ENCODE measurements around the gene CNGB1.

CNGB1 gene

DNA sequence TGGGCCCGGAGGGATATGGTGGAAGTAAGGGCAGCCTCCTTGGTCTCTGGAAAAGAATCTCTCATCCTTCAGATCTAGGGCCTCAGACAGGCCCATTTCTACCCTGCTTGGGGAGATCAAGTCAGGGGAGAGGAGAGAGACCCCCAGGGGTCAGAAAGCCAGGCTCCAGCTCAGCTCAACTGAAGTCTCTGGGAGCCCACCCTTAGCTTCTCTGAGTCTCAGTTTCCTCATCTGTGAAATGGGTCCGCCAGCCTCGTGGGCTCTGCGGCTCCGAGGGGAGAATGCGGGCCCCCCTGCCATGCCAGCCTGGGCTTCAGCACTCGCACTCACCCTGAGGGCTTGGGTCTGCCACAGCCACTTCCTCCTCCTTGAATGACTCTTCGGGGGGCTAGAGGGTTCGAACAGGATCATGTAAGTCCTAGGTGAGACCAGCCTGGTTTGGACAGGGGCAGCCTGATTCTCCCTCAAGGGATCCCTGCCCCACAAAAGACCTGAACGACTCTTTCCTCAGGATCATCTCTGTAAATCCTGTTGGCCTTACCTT is 6.7 kb downstream of the CNGB1 start:
- DNase-seq (ENCODE audit: insufficient read length, low spot score) (no peak), FAIRE-seq (no peak)
- TF ChIP-seq, protein P1, sequence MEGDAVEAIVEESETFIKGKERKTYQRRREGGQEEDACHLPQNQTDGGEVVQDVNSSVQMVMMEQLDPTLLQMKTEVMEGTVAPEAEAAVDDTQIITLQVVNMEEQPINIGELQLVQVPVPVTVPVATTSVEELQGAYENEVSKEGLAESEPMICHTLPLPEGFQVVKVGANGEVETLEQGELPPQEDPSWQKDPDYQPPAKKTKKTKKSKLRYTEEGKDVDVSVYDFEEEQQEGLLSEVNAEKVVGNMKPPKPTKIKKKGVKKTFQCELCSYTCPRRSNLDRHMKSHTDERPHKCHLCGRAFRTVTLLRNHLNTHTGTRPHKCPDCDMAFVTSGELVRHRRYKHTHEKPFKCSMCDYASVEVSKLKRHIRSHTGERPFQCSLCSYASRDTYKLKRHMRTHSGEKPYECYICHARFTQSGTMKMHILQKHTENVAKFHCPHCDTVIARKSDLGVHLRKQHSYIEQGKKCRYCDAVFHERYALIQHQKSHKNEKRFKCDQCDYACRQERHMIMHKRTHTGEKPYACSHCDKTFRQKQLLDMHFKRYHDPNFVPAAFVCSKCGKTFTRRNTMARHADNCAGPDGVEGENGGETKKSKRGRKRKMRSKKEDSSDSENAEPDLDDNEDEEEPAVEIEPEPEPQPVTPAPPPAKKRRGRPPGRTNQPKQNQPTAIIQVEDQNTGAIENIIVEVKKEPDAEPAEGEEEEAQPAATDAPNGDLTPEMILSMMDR (IDR thresholded peaks at IDR 0.05; ENCODE audit: insufficient read depth, missing control alignments): no peak

DNA sequence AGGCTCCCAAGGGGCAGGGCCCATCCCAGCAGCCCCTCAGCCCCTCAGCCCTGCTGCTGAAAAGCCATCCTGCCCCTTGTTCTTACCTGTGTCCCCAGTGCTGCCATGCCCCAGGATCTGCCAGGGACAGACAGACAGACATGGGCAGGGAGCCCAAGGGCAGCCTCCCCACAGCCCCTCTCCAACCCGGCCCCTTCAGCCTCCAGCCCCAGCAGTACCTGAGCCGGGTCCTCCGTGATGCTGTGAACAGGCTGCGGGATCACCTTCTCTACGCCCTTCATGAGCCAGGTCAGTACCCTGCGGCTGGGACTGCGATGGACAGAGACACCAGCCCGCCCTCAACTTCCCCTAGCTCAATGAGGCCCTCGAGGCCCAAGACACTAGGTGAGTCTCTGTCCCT is 8.2 kb downstream of the CNGB1 start:
- FAIRE-seq: no peak
- DNase-seq (ENCODE audit: insufficient read length, low spot score): no peak
- TF ChIP-seq, protein P1 (IDR thresholded peaks at IDR 0.05; ENCODE audit: insufficient read depth, missing control alignments): no peak

DNA sequence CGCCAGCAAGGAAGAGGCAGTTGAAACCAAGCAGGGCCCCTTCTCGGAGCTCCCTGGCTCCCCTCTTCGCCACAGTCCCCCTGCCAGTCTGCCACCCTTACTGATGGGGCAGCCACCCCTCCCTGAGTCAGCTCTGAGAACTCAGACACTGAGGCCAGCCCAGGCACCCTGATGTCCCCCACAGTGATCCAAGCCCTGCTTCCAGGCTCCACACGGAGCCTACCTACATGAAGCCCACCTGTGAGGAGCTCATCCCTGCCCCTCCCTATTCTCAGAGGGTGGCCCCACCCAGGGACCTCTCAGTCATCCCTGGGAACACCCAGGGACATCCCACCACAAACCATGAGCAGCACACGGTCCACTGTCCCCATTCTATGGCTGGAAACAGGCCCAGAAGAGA is 8.9 kb downstream of the CNGB1 start:
- DNase-seq (ENCODE audit: insufficient read length, low spot score) (no peak), FAIRE-seq (no peak)
- TF ChIP-seq, protein P1 (IDR thresholded peaks at IDR 0.05; ENCODE audit: insufficient read depth, missing control alignments): no peak

DNA sequence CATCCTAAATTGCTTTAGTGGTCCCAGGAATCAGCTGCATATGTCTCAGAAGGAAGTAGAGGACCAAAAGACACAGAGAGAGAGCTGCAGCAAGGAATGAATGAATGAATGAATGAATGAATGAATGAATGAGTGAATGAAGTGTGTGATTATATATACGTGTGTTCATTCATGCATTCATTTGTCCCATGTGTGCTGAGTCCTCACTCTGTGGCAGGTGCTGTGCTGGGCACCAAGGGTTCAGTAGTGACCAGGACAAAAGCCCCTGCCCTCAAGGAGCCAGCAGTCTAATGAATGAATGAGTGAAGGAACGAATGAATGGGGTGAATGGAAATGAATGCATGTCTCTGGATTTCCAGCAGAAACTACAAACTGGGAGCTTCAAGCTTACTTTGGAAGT is 9.4 kb downstream of the CNGB1 start:
- no peak for DNase-seq (ENCODE audit: insufficient read length, low spot score)
- FAIRE-seq: no peak
- TF ChIP-seq, protein P1 (IDR thresholded peaks at IDR 0.05; ENCODE audit: insufficient read depth, missing control alignments): no peak

DNA sequence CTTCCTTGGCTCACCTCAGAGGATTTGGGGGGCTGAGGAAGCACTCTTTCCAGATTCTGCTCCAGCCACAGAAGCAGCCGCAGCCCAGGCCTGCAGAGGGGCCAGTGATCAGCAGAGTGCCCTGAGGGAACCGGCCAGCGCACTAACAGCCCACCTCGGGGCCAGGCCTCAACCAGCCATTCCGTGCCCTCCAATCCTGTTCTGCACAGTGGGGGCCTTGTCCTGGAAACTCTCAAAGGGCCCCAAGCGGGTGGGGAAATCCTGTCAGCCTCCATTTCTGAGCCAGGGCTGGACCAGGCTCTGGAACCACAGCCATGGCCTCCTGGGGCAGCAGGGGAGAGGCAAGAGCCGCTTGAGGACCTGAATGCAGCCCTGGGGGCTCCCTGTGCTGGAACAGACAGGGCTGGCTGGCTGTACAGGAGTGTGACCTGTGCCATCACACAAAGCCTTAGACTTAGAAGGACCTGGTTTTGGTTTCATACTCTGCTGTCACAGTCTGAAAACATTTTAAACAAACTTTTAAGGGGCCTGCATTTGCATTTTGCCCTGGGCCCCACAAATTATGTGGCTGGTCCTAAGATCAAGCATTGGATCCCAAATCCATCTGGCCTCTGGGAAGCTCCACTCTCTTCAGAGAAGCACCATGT is 10.0 kb downstream of the CNGB1 start:
- FAIRE-seq (no peak), DNase-seq (ENCODE audit: insufficient read length, low spot score) (no peak)
- TF ChIP-seq, protein P1 (IDR thresholded peaks at IDR 0.05; ENCODE audit: insufficient read depth, missing control alignments): no peak

DNA sequence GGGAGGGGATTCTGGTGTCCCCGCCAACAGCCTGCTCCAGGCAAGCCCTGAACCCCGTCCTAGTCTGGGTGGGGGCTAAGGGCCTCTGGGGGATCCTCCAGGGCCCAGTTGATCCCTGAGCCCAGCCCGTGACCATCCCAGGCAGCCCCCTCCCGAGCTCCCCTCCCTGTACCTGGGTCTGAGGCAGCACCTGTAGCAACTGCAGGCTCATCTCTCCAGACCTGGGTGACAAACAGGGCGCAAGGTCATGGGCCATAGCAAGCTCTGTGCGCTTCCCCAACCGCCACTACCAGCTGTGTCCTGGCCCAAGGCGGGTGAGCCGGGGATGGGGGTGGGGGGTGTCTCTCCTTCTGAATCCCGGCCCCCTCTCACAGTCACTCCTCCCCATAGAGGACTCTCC is 10.6 kb downstream of the CNGB1 start:
- FAIRE-seq: no peak
- DNase-seq (ENCODE audit: insufficient read length, low spot score): no peak
- TF ChIP-seq, protein P1 (IDR thresholded peaks at IDR 0.05; ENCODE audit: insufficient read depth, missing control alignments): no peak

DNA sequence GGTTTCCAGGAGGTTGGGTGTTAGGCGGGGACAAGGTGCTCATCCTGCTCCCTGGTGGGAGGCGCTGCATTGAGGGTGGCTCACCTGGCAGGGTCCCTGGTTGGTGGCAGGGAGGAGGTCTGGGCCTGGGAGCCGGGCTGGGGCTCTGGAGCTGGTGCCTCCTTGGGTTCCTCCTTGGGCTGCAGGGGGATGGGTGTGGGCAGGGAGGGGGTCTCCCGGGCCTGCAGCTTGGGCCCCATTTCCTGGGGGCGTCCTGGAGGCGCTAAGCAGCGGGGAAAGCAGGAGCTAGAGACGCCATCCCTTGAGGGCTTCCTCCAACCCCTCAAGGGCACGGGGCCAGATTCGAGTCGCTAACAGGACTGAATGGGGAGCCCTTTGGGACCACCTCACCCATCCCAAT is 11.1 kb downstream of the CNGB1 start:
- no peak for FAIRE-seq
- DNase-seq (ENCODE audit: insufficient read length, low spot score): no peak
- TF ChIP-seq, protein P1 (IDR thresholded peaks at IDR 0.05; ENCODE audit: insufficient read depth, missing control alignments): no peak

Measured in D721Med (cell line).